OCI-LY1 (cell line): ENCODE results near the gene MYF6.

Source experiments
- EZH2 ChIP-seq: fragments of 200-600 bp; sonication (generic), shearing (Covaris generic); IDR thresholded peaks from 2 replicates; pipeline ENCODE4 v1.8.0; 2017; ENCODE audit warnings: borderline replicate concordance, mixed run types, mild to moderate bottlenecking, antibody characterized with exemption, low read length, moderate library complexity, mixed read lengths
- TF ChIP-seq, protein P1 (sequence below): fragments of 200-600 bp; sonication (generic), shearing (Covaris generic); IDR thresholded peaks from 2 replicates; pipeline ENCODE4 v1.5.1; 2017; ENCODE audit warnings: mild to moderate bottlenecking, antibody characterized with exemption, low read length, moderate library complexity, mixed read lengths

DNA sequence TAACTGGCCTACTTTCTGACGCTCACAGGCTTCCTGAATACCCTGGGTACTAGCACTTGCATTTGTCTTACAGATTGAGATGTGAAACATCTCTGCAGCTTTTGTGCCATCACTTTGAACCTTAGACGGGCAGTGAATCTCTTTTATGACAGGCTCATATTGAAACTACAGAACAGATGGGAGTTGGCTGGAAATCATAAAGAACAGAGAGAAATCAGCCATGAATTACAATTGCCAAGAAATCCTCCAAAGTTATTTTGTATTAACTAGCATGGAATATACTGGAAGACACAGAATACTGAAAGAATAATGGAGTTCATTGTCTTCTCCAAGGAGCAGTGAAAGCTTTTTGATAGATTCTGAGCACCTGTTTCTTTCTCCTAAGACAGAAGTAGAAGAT lies 42.0 kb downstream of the MYF6 start:
- TF ChIP-seq, protein P1, sequence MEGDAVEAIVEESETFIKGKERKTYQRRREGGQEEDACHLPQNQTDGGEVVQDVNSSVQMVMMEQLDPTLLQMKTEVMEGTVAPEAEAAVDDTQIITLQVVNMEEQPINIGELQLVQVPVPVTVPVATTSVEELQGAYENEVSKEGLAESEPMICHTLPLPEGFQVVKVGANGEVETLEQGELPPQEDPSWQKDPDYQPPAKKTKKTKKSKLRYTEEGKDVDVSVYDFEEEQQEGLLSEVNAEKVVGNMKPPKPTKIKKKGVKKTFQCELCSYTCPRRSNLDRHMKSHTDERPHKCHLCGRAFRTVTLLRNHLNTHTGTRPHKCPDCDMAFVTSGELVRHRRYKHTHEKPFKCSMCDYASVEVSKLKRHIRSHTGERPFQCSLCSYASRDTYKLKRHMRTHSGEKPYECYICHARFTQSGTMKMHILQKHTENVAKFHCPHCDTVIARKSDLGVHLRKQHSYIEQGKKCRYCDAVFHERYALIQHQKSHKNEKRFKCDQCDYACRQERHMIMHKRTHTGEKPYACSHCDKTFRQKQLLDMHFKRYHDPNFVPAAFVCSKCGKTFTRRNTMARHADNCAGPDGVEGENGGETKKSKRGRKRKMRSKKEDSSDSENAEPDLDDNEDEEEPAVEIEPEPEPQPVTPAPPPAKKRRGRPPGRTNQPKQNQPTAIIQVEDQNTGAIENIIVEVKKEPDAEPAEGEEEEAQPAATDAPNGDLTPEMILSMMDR, result no peak
- TF ChIP-seq EZH2, result no peak
